HK-2 (cell line): Measurements from ENCODE around the gene OAF.
"Not testable (repeated sequence)": the region's sequence is repeated elsewhere in the genome, so short reads cannot be mapped to it uniquely, and the experiment has no call there.

Experiments
- DNase-seq: peaks from one replicate; pipeline ENCODE4 v3.0.0-alpha.2; 2018; ENCODE audit not compliant: unreplicated experiment

The OAF gene

GRCh38 chr11:120241277-120241676 is 30.4 kb downstream of the OAF start:
- DNase-seq: no peak

GRCh38 chr11:120243221-120243620 is 32.4 kb downstream of the OAF start:
- DNase-seq: no peak

- DNase-seq: no peak
These were observed 33.9 kb downstream of the OAF start for GRCh38 chr11:120244476-120245365.

- no peak for DNase-seq
These were observed 34.6 kb downstream of the OAF start for GRCh38 chr11:120245434-120245833.

GRCh38 chr11:120248551-120249278 is 37.9 kb downstream of the OAF start:
- no peak for DNase-seq

- DNase-seq: no peak
These were observed 38.7 kb downstream of the OAF start for GRCh38 chr11:120249279-120250262.

GRCh38 chr11:120253377-120253776 is 42.5 kb downstream of the OAF start:
- not testable (repeated sequence) for DNase-seq

GRCh38 chr11:120254788-120255518 is 44.1 kb downstream of the OAF start:
- no peak for DNase-seq

GRCh38 chr11:120255519-120255866 is 44.7 kb downstream of the OAF start:
- no peak for DNase-seq

- DNase-seq: no peak
These were observed 45.3 kb downstream of the OAF start for GRCh38 chr11:120256178-120256577.

GRCh38 chr11:120256779-120257178 is 45.9 kb downstream of the OAF start:
- no peak for DNase-seq

GRCh38 chr11:120257346-120257745 is 46.5 kb downstream of the OAF start:
- DNase-seq: no peak

GRCh38 chr11:120258661-120259060 is 47.8 kb downstream of the OAF start:
- no peak for DNase-seq

GRCh38 chr11:120259241-120259640 is 48.4 kb downstream of the OAF start:
- no peak for DNase-seq

GRCh38 chr11:120259988-120260565 is 49.2 kb downstream of the OAF start:
- DNase-seq: no peak

- DNase-seq: no peak
These were observed 49.8 kb downstream of the OAF start for GRCh38 chr11:120260616-120261015.

- DNase-seq: no peak
These were observed 50.5 kb downstream of the OAF start for GRCh38 chr11:120261321-120261720.

GRCh38 chr11:120261931-120262330 is 51.1 kb downstream of the OAF start:
- DNase-seq: no peak

GRCh38 chr11:120267319-120267718 is 56.5 kb downstream of the OAF start:
- no peak for DNase-seq

GRCh38 chr11:120268686-120269085 is 57.9 kb downstream of the OAF start:
- DNase-seq: no peak

GRCh38 chr11:120270386-120270785 is 59.6 kb downstream of the OAF start:
- DNase-seq: no peak
